Cardiac fibroblast (primary cell): Measurements from ENCODE around the gene PPP4R4.
A peak's percentile ranks its signal among the peaks of the same experiment; 100 is the strongest.
"Not testable (repeated sequence)": the region's sequence is repeated elsewhere in the genome, so short reads cannot be mapped to it uniquely, and the experiment has no call there.

Source experiments
- DNase-seq, 2 donors: peaks; one replicate each; pipeline versions ENCODE4 v3.0.0 to v3.0.0-alpha.2; 2010; ENCODE audit warnings: low read depth in 2 of 2
- H3K4me3 ChIP-seq, 2 donors: replicated peaks in 1 of 2; 1 replicate in 1 of 2; 2 replicates in 1 of 2; pipeline ENCODE4 v1.5.1; 2011; ENCODE audit warnings: low read depth in 2 of 2, low read length in 2 of 2, mild to moderate bottlenecking in 2 of 2, moderate library complexity in 1 of 2
- TF ChIP-seq, protein P1 (sequence below): IDR thresholded peaks from one replicate; pipeline ENCODE4 v1.5.1; 2011; ENCODE audit warnings: low read depth, mild to moderate bottlenecking, low read length, inconsistent platforms

Gene PPP4R4

DNA sequence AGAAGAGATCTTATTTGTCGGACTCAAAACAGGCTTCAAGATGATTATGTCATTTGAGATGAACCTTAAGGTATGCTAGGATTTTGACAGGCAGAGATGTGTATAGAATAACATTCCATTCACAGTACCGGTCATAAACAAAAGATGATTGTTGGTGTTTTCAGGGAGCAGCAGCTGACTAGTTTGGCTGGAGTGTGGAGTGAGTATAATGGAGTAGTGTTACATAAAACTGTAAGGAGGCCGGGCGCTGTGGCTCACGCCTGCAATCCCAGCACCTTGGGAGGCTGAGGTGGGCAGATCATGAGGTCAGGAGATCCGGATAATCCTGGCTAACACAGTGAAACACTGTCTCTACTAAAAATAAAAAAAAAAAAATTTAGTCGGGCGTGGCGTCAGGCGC, 95.0 kb downstream of the PPP4R4 start:
- TF ChIP-seq, protein P1, sequence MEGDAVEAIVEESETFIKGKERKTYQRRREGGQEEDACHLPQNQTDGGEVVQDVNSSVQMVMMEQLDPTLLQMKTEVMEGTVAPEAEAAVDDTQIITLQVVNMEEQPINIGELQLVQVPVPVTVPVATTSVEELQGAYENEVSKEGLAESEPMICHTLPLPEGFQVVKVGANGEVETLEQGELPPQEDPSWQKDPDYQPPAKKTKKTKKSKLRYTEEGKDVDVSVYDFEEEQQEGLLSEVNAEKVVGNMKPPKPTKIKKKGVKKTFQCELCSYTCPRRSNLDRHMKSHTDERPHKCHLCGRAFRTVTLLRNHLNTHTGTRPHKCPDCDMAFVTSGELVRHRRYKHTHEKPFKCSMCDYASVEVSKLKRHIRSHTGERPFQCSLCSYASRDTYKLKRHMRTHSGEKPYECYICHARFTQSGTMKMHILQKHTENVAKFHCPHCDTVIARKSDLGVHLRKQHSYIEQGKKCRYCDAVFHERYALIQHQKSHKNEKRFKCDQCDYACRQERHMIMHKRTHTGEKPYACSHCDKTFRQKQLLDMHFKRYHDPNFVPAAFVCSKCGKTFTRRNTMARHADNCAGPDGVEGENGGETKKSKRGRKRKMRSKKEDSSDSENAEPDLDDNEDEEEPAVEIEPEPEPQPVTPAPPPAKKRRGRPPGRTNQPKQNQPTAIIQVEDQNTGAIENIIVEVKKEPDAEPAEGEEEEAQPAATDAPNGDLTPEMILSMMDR: no peak
- no peak overlapping the region for H3K4me3 ChIP-seq
- no peak for DNase-seq

DNA sequence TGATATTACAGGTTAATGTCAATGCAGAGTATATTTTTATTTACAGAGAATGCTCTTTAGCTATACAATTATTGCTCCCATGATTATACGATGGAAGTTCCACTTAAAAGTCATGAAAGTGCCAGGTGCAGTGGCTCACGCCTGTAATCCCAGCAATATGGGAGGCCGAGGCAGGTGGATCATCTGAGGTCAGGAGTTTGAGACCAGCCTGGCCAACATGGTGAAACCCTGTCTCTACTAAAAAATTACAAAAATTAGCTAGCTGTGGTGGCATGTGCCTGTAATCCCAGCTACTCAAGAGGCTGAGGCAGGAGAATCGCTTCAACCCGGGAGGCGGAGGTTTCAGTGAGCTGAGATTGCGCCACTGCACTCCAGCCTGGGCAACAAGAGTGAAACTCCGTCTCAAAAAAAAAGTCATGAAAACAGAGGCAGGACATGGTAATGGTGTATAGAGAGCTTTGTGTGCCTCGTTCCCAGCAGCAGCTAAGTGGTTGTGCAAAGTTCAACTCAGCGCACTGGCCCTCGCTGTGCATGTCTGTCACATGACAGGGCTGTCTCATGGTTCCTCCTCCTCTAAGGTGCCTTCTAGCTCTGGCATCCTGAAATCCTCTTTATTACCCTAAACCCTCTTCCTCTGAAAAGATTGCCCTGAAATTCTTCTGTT, 102.9 kb downstream of the PPP4R4 start:
- not testable (repeated sequence) for DNase-seq, H3K4me3 ChIP-seq

DNA sequence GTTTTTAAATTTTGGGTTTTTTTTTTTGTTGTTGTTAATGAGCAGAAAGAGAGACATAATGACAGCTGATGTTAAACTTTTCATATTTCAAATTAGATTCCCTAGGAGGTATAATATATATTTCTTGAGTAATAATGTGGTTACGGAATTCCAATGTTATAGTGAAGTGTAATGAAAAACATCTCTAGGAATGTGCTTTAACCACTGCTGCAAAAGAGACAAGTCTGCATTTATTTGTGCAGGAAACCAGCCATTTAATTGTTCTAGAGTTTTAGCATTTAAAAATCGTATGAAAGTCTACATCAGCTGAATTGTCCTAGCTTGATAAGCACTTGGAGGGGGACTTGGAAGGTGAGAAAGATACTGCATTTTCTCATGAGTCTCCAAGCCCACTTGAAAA, 104.6 kb downstream of the PPP4R4 start:
- TF ChIP-seq, protein P1: no peak
- H3K4me3 ChIP-seq: no peak overlapping the region
- no peak for DNase-seq

DNA sequence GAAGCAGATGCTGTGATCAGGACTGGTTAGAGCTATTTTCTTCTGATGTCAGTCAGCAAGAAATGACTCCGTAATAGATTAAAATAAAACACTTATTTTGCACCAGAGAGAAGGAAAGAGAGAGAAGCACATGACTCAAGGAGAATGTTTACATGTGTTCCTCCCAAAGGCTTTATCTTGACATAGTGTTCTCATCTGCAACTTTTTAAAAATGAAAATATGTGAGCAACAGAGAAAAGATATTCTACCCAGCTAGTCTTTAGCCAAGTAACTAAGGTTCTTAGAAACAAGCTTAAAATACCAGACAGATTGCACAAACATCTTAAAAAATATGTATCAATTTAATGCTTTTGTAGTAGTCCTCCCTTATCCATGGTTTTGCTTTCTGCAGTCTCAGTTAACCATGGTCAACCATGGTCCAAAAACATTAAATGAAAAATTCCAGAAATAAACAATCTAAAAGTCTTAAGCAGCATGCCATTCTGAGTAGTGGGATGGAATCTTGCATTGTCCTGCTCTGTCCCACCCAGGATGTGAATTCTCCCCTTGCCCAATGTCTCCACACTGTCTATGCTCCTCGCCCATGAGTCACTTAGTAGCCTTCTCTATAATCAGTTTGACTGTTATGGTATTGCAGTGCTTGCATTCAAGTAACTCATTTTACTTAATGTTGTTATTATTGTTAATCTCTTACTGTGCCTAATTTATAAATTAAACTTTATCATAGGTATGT, 109.0 kb downstream of the PPP4R4 start:
- TF ChIP-seq, protein P1: no peak
- peak in 1 of 2 donors; percentile 2 for DNase-seq
- no peak overlapping the region for H3K4me3 ChIP-seq

DNA sequence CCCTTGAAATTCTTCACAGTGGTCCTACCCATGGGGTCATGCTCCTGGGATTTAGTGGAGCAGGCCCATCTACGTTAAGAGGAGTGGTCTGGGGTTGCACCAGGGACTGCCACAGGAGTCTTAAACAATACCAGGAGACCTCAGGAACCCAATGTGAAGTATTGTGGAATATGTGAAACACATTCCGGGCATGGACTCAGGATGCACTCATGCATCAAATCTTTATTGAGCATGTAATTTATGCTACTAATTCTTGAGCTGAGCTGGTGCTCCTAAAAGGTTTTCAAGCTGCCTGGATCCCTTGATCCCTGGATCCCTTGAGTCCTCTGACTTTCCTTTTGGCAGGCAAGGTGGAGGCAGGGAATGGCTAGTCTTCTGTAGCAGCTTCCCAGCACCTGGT, 110.1 kb downstream of the PPP4R4 start:
- TF ChIP-seq, protein P1: no peak
- DNase-seq: no peak
- no peak overlapping the region for H3K4me3 ChIP-seq

DNA sequence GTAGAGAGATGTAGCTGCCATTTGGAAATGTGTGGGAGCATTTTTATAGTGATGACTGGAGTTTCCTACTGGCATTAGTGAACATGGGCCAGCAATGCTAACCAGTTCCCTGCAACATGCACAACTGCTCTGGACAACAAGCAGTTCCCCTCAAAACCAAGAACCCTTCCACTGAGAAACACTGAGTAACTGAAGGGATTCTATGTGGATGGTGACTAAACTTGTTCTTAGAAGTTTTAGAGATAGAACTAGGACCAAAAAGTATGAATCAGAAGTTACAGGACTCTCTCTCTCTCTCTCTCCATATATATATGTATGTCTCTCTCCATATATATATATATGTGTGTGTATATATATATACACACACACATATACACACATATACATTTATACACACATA, 111.0 kb downstream of the PPP4R4 start:
- no peak overlapping the region for H3K4me3 ChIP-seq
- TF ChIP-seq, protein P1: no peak
- no peak for DNase-seq

DNA sequence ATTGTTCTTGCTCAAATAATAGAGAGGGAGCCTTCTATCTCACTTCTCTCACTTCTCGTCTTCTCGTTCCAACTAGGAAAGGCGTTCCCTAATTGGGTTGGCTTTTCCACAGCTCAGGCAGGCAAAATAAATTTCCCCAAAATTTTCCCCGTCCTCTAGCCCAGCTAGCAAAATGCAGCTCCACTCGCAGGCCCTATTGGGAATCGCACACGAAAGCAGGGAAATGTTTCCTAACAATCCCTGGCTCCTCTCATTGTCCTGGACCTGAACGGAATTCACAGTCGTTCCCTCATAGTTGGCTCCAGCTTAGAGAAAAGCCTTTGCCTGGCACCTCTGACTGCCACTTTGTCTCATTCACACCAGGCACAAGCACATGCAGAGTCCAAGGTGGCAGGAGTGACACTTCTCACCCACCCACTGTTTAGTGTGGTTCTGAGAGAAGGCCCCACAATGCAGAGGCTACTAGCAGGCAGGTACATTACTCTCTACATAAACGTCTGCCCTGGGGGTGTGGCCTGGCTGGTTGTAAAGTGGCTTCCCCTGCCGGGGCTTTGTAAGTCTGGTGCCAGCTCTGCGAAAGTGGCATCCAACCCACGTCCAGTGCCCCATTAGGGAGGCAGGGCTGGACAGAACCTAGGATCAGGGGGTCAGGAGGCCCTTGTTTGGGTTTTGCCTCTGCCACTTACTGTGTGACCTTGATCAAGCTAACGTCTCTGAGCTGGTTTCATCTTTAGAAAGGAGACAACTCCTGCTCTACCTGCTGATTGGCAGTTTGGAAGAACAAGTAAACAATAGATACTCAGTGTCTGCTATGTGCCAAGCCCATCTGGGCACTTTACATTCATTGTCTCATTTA, 114.7 kb downstream of the PPP4R4 start:
- DNase-seq: no peak
- TF ChIP-seq, protein P1: no peak
- no peak overlapping the region for H3K4me3 ChIP-seq
